H1 (cell line): ENCODE measurements around the gene OSBPL9.

Experiments
- CEBPB ChIP-seq: IDR thresholded peaks from 2 replicates; pipeline ENCODE4 v1.6.1; 2012; ENCODE audit warnings: low read depth, low read length
- CHD2 ChIP-seq: IDR thresholded peaks from 2 replicates; pipeline ENCODE4 v1.6.1; 2012; ENCODE audit warnings: low read length, improper control_type of control experiment
- CTCF ChIP-seq, 3 experiments: IDR thresholded peaks; 1 replicate in 2 of 3; 2 replicates in 1 of 3; pipeline versions ENCODE4 v1.5.1 to v1.6.1; 2011; ENCODE audit warnings: low read length in 3 of 3, mild to moderate bottlenecking in 3 of 3, inconsistent platforms in 2 of 3, low read depth in 1 of 3, moderate library complexity in 1 of 3; ENCODE audit not compliant: insufficient read depth in 1 of 3; ENCODE audit errors: control extremely low read depth in 1 of 3
- EP300 ChIP-seq, 2 experiments: IDR thresholded peaks; 1 replicate in 1 of 2; 2 replicates in 1 of 2; pipeline ENCODE4 v1.6.1; 2011 to 2012; ENCODE audit warnings: low read depth in 2 of 2, low read length in 2 of 2, mild to moderate bottlenecking in 2 of 2, borderline replicate concordance in 1 of 2, inconsistent platforms in 1 of 2, moderate library complexity in 1 of 2
- FOSL1 ChIP-seq: IDR thresholded peaks from 2 replicates; pipeline ENCODE4 v1.6.1; 2011; ENCODE audit warnings: mild to moderate bottlenecking, low read depth, low read length, moderate library complexity; ENCODE audit not compliant: insufficient read depth
- GTF2F1 ChIP-seq: IDR thresholded peaks from 2 replicates; pipeline ENCODE4 v1.6.1; 2012; ENCODE audit warnings: low read depth, low read length, improper control_type of control experiment, borderline replicate concordance
- KDM5A ChIP-seq: fragments of 200-600 bp; IDR thresholded peaks from 2 replicates; pipeline ENCODE4 v1.7.1; 2012; ENCODE audit warnings: mild to moderate bottlenecking, low read length, inconsistent platforms, mixed read lengths
- MAFK ChIP-seq: IDR thresholded peaks from 2 replicates; pipeline ENCODE4 v1.6.1; 2012; ENCODE audit warnings: low read depth, mild to moderate bottlenecking, improper control_type of control experiment, low read length
- MAX ChIP-seq: IDR thresholded peaks from 2 replicates; pipeline ENCODE4 v1.6.1; 2012; ENCODE audit warnings: inconsistent platforms
- POLR2A ChIP-seq, 2 experiments: IDR thresholded peaks; 1 replicate in 1 of 2; 2 replicates in 1 of 2; pipeline ENCODE4 v1.6.1; 2011; ENCODE audit warnings: low read depth in 2 of 2, low read length in 2 of 2, mild to moderate bottlenecking in 2 of 2; ENCODE audit errors: control extremely low read depth in 1 of 2
- POLR2AphosphoS5 ChIP-seq: IDR thresholded peaks from 2 replicates; pipeline ENCODE4 v1.6.1; 2011; ENCODE audit warnings: low read depth, low read length
- USF2 ChIP-seq: IDR thresholded peaks from 2 replicates; pipeline ENCODE4 v1.6.1; 2011; ENCODE audit warnings: low read length, improper control_type of control experiment

GRCh38 chr1:51643362-51643761, 26.5 kb downstream of the OSBPL9 start:
- TF ChIP-seq POLR2AphosphoS5: no peak
- no peak for TF ChIP-seq CTCF (IDR thresholded peaks at IDR 0.05; ENCODE audit: control extremely low read depth in 1 of 3, insufficient read depth in 1 of 3, low read depth in 1 of 3, low read length in 3 of 3)
- TF ChIP-seq EP300 (IDR thresholded peaks at IDR 0.05; ENCODE audit: borderline replicate concordance in 1 of 2, low read depth in 2 of 2, low read length in 2 of 2): no peak
- no peak for TF ChIP-seq POLR2A (IDR thresholded peaks at IDR 0.05; ENCODE audit: control extremely low read depth in 1 of 2, low read depth in 2 of 2, low read length in 2 of 2)
- no peak for TF ChIP-seq GTF2F1
- TF ChIP-seq CHD2: no peak
- TF ChIP-seq USF2: no peak
- TF ChIP-seq MAX: no peak
- TF ChIP-seq KDM5A: no peak
- no peak for TF ChIP-seq FOSL1
- no peak for TF ChIP-seq MAFK
- no peak for TF ChIP-seq CEBPB
